H9 (cell line): ENCODE data around the gene TM9SF3. TPM values are rescaled to one million over a fixed set of nuclear protein-coding genes. Genes with fewer than 3 reads are reported as not detected.

ENCODE experiments used
- DNase-seq: peaks from one replicate; pipeline ENCODE4 v3.0.0-alpha.2; 2017
- H2AFZ ChIP-seq: one replicate; pipeline ENCODE4 v1.6.1; 2013; ENCODE audit warnings: mild to moderate bottlenecking, low read length, control low read depth, moderate library complexity
- H2AK5ac ChIP-seq: 2 replicates; pipeline ENCODE4 v1.6.1; 2013; ENCODE audit warnings: low read length, control low read depth, mixed read lengths; ENCODE audit not compliant: insufficient read length
- H2BK120ac ChIP-seq: one replicate; pipeline ENCODE4 v1.6.1; 2013; ENCODE audit warnings: low read depth, mild to moderate bottlenecking, low read length, control low read depth, inconsistent platforms; ENCODE audit not compliant: poor library complexity, severe bottlenecking
- H2BK12ac ChIP-seq: 2 replicates; pipeline ENCODE4 v1.6.1; 2013; ENCODE audit warnings: low read length, control low read depth, mixed read lengths, low read depth; ENCODE audit not compliant: insufficient read length
- H2BK15ac ChIP-seq: 2 replicates; pipeline ENCODE4 v1.6.1; 2013; ENCODE audit warnings: low read depth, low read length, control low read depth
- H2BK20ac ChIP-seq: one replicate; pipeline ENCODE4 v1.6.1; 2013; ENCODE audit warnings: low read depth, mild to moderate bottlenecking, low read length, control low read depth, inconsistent platforms; ENCODE audit not compliant: poor library complexity, severe bottlenecking
- H2BK5ac ChIP-seq: 2 replicates; pipeline ENCODE4 v1.6.1; 2013; ENCODE audit warnings: low read length, control low read depth, mixed read lengths; ENCODE audit not compliant: insufficient read length
- H3K14ac ChIP-seq: 2 replicates; pipeline ENCODE4 v1.6.1; 2013; ENCODE audit warnings: low read length, control low read depth; ENCODE audit not compliant: insufficient read depth
- H3K18ac ChIP-seq: 2 replicates; pipeline ENCODE4 v1.6.1; 2013; ENCODE audit warnings: low read depth, mild to moderate bottlenecking, mixed read lengths, low read length, control low read depth; ENCODE audit not compliant: insufficient read length
- H3K23ac ChIP-seq: 2 replicates; pipeline ENCODE4 v1.6.1; 2013; ENCODE audit warnings: low read length, control low read depth, mixed read lengths, low read depth; ENCODE audit not compliant: insufficient read length
- H3K23me2 ChIP-seq: 2 replicates; pipeline ENCODE4 v1.6.1; 2013; ENCODE audit warnings: low read depth, mild to moderate bottlenecking, mixed read lengths, low read length, control low read depth; ENCODE audit not compliant: insufficient read length, poor library complexity, severe bottlenecking
- H3K27ac ChIP-seq: 2 replicates; pipeline ENCODE4 v1.5.1; 2013; ENCODE audit warnings: low read length, control low read depth, mixed read lengths, low read depth; ENCODE audit not compliant: insufficient read length
- H3K27me3 ChIP-seq: 2 replicates; pipeline ENCODE4 v1.6.1; 2013; ENCODE audit warnings: low read length, control low read depth, inconsistent platforms; ENCODE audit not compliant: insufficient read depth
- H3K4ac ChIP-seq: 2 replicates; pipeline ENCODE4 v1.6.1; 2013; ENCODE audit warnings: low read depth, mild to moderate bottlenecking, control low read depth, inconsistent platforms, low read length, moderate library complexity
- H3K4me1 ChIP-seq: 2 replicates; pipeline ENCODE4 v1.6.1; 2013; ENCODE audit warnings: low read length, control low read depth, inconsistent platforms; ENCODE audit not compliant: insufficient read depth
- H3K4me2 ChIP-seq: 2 replicates; pipeline ENCODE4 v1.6.1; 2013; ENCODE audit warnings: low read length, control low read depth, mixed read lengths; ENCODE audit not compliant: insufficient read length, insufficient read depth
- H3K56ac ChIP-seq: 2 replicates; pipeline ENCODE4 v1.6.1; 2013; ENCODE audit warnings: low read depth, mild to moderate bottlenecking, mixed read lengths, low read length, control low read depth; ENCODE audit not compliant: insufficient read length
- H3K79me1 ChIP-seq: 2 replicates; pipeline ENCODE4 v1.6.1; 2013; ENCODE audit warnings: low read depth, mild to moderate bottlenecking, moderate library complexity, low read length, control low read depth, inconsistent platforms; ENCODE audit not compliant: insufficient read depth, poor library complexity, severe bottlenecking
- H3K79me2 ChIP-seq: 2 replicates; pipeline ENCODE4 v1.6.1; 2013; ENCODE audit warnings: low read length, control low read depth, inconsistent platforms; ENCODE audit not compliant: insufficient read depth
- H3K9ac ChIP-seq: 2 replicates; pipeline ENCODE4 v1.6.1; 2013; ENCODE audit warnings: low read length, control low read depth, mixed read lengths; ENCODE audit not compliant: insufficient read length; ENCODE audit errors: extremely low read depth
- H3K9me3 ChIP-seq: one replicate; pipeline ENCODE4 v1.6.1; 2013; ENCODE audit warnings: low read depth, low read length, inconsistent platforms; ENCODE audit not compliant: control insufficient read depth
- H3T11ph ChIP-seq: one replicate; pipeline ENCODE4 v1.6.1; 2013; ENCODE audit warnings: mild to moderate bottlenecking, low read length, control low read depth, inconsistent platforms
- H4K20me1 ChIP-seq: one replicate; pipeline ENCODE4 v1.6.1; 2013; ENCODE audit not compliant: control insufficient read depth, insufficient read length, insufficient read depth
- H4K5ac ChIP-seq: 2 replicates; pipeline ENCODE4 v1.6.1; 2013; ENCODE audit warnings: low read depth, mild to moderate bottlenecking, mixed read lengths, low read length, control low read depth; ENCODE audit not compliant: insufficient read length
- H4K8ac ChIP-seq: replicated peaks from 2 replicates; pipeline ENCODE4 v1.6.1; 2013; ENCODE audit warnings: low read length, control low read depth, mixed read lengths, low read depth; ENCODE audit not compliant: insufficient read length
- H4K91ac ChIP-seq: 2 replicates; pipeline ENCODE4 v1.6.1; 2013; ENCODE audit warnings: low read depth, mild to moderate bottlenecking, moderate library complexity, mixed read lengths, low read length, control low read depth; ENCODE audit not compliant: insufficient read length
- H3K27ac Mint-ChIP-seq, 3 experiments: 2 replicates in 2 of 3; 3 replicates in 1 of 3; pipeline ENCODE4 v1.8.0; 2020 to 2021; ENCODE audit warnings: mixed read lengths in 3 of 3, mild to moderate bottlenecking in 1 of 3, moderate library complexity in 1 of 3
- H3K27me3 Mint-ChIP-seq: 2 replicates; pipeline ENCODE4 v1.8.0; 2021; ENCODE audit warnings: low read depth, mild to moderate bottlenecking, moderate library complexity, mixed read lengths
- H3K36me3 Mint-ChIP-seq, 3 experiments: 2 replicates in 2 of 3; 3 replicates in 1 of 3; pipeline ENCODE4 v1.8.0; 2020 to 2021; ENCODE audit warnings: low read depth in 3 of 3, mixed read lengths in 3 of 3; ENCODE audit not compliant: insufficient read depth in 1 of 3
- H3K4me1 Mint-ChIP-seq, 2 experiments: 2 replicates each; pipeline ENCODE4 v1.8.0; 2020; ENCODE audit warnings: mixed read lengths in 2 of 2
- H3K4me3 Mint-ChIP-seq, 2 experiments: 2 replicates in 1 of 2; 3 replicates in 1 of 2; pipeline ENCODE4 v1.8.0; 2020 to 2021; ENCODE audit warnings: mild to moderate bottlenecking in 2 of 2, mixed read lengths in 2 of 2, moderate library complexity in 1 of 2
- H3K9me3 Mint-ChIP-seq, 2 experiments: 2 replicates in 1 of 2; 3 replicates in 1 of 2; pipeline ENCODE4 v1.8.0; 2020; ENCODE audit warnings: mild to moderate bottlenecking in 2 of 2, mixed read lengths in 2 of 2, moderate library complexity in 1 of 2
- CTCF ChIP-seq: fragments of 200-600 bp; sonication (generic); conservative IDR thresholded peaks from 3 replicates; pipeline ENCODE4 v1.8.0; 2021; ENCODE audit warnings: antibody characterized with exemption, mild to moderate bottlenecking
- WGBS: extraction: QIAGEN DNeasy Blood & Tissue Kit; methylation state at CpG from one replicate; pipeline ENCODE4 v1.1.7; 2013; ENCODE audit warnings: missing lambda C conversion rate, low lambda C conversion rate, mixed read lengths; ENCODE audit not compliant: insufficient read length; ENCODE audit errors: extremely low coverage; 5-methylcytosine and 5-hydroxymethylcytosine counted together
- total RNA-seq: library from RNA; stranded (reverse); gene quantifications from 2 replicates; pipeline ENCODE4 v1.2.1, GENCODE V29; 2021

TM9SF3 gene
- total RNA-seq, 1 experiment from 2014 or later = 120 TPM

- H2BK20ac ChIP-seq = no peak overlapping the region
- no peaks in the 10 kb centered on the region for H3K79me2 ChIP-seq
- H2BK15ac ChIP-seq = no peak overlapping the region
- no peak overlapping the region for H3K14ac ChIP-seq
- H3T11ph ChIP-seq = no peak overlapping the region
- no peak overlapping the region for H3K56ac ChIP-seq
- no peak overlapping the region for H3K27ac Mint-ChIP-seq
- H3K23ac ChIP-seq = no peak overlapping the region
- H4K8ac ChIP-seq = no peak overlapping the region
- no peaks in the 10 kb centered on the region for H3K4me1 ChIP-seq
- no CpG with 5 or more reads among the region's 6 CpGs for WGBS
- TF ChIP-seq CTCF = no peak
- no peaks in the 10 kb centered on the region for H3K79me1 ChIP-seq
- H3K36me3 Mint-ChIP-seq = no peaks in the 10 kb centered on the region
- no peaks in the 10 kb centered on the region for H3K23me2 ChIP-seq
- no peak overlapping the region for H3K9ac ChIP-seq
- H3K4me1 Mint-ChIP-seq = peaks cover 10 to 15% of the 10 kb centered on the region in 2 experiments
- H2AFZ ChIP-seq = no peak overlapping the region
- H2BK5ac ChIP-seq = no peak overlapping the region
- H3K27me3 Mint-ChIP-seq = no peaks in the 10 kb centered on the region
- no peaks in the 10 kb centered on the region for H4K20me1 ChIP-seq
- H4K91ac ChIP-seq = no peak overlapping the region
- no peak overlapping the region for H2BK12ac ChIP-seq
- no peak overlapping the region for H3K4me2 ChIP-seq
- H3K9me3 ChIP-seq = no peaks in the 10 kb centered on the region
- H2AK5ac ChIP-seq = no peak overlapping the region
- no peak overlapping the region for H3K4me3 Mint-ChIP-seq
- no peak overlapping the region for H3K27ac ChIP-seq
- H4K5ac ChIP-seq = no peak overlapping the region
- no peak overlapping the region for H3K18ac ChIP-seq
- no peak overlapping the region for H2BK120ac ChIP-seq
- no peaks in the 10 kb centered on the region for H3K9me3 Mint-ChIP-seq
- H3K4ac ChIP-seq = no peak overlapping the region
- DNase-seq = no peak
- H3K27me3 ChIP-seq = no peaks in the 10 kb centered on the region
These were observed 24.0 kb upstream of the TM9SF3 start for GRCh38 chr10:96610817-96611216.
